Inferior parietal cortex (tissue), 1 donor: ENCODE results near the gene FRK.
"Not testable (repeated sequence)": the region's sequence is repeated elsewhere in the genome, so short reads cannot be mapped to it uniquely, and the experiment has no call there.

Source experiments
- DNase-seq: peaks from one replicate; pipeline ENCODE4 v3.0.0-alpha.2; 2016; ENCODE audit errors: extremely low spot score

The FRK gene

GRCh38 chr6:116060572-116061283, at the start of gene FRK:
FRK (minus strand) TSS chr6:116060891; CDS start chr6:116060311, 580 bp downstream.
- no peak for DNase-seq

- no peak for DNase-seq
Observed at GRCh38 chr6:116108836-116109235, 48.1 kb upstream of the FRK start.

GRCh38 chr6:116106146-116106545, 45.5 kb upstream of the FRK start:
- DNase-seq = no peak

- DNase-seq = no peak
Observed at GRCh38 chr6:116105247-116105646, 44.6 kb upstream of the FRK start.

- DNase-seq = no peak
Observed at GRCh38 chr6:116104636-116105035, 43.9 kb upstream of the FRK start.

- no peak for DNase-seq
Observed at GRCh38 chr6:116102873-116103272, 42.2 kb upstream of the FRK start.

GRCh38 chr6:116101790-116102189, 41.1 kb upstream of the FRK start:
- peak; percentile 27 for DNase-seq

- no peak for DNase-seq
Observed at GRCh38 chr6:116101302-116101718, 40.6 kb upstream of the FRK start.

- peak; percentile 75 for DNase-seq
Observed at GRCh38 chr6:116100419-116101301, 40.0 kb upstream of the FRK start, which contains the start of gene NT5DC1. NT5DC1 (plus strand) TSS chr6:116100853; CDS start chr6:116100931, 78 bp downstream.

- DNase-seq = no peak
Observed at GRCh38 chr6:116099036-116099435, 38.3 kb upstream of the FRK start.

- DNase-seq = peak; percentile 27
Observed at GRCh38 chr6:116096979-116097816, 36.5 kb upstream of the FRK start.

- DNase-seq = not testable (repeated sequence)
Observed at GRCh38 chr6:116096048-116096759, 35.5 kb upstream of the FRK start.

GRCh38 chr6:116094041-116094440, 33.4 kb upstream of the FRK start:
- no peak for DNase-seq

- no peak for DNase-seq
Observed at GRCh38 chr6:116090251-116090650, 29.6 kb upstream of the FRK start.

- no peak for DNase-seq
Observed at GRCh38 chr6:116088946-116089345, 28.3 kb upstream of the FRK start.

GRCh38 chr6:116087437-116088027, 26.8 kb upstream of the FRK start:
- DNase-seq = no peak

- no peak for DNase-seq
Observed at GRCh38 chr6:116084284-116084683, 23.6 kb upstream of the FRK start.

- DNase-seq = no peak
Observed at GRCh38 chr6:116083052-116083451, 22.4 kb upstream of the FRK start.

GRCh38 chr6:116078945-116079344, 18.3 kb upstream of the FRK start:
- DNase-seq = no peak

GRCh38 chr6:116078522-116078921, 17.8 kb upstream of the FRK start:
- no peak for DNase-seq
